GM21619 (cell line): ENCODE data around the gene RIPPLY2.
"Not testable (repeated sequence)": the region's sequence is repeated elsewhere in the genome, so short reads cannot be mapped to it uniquely, and the experiment has no call there.

Source experiments
- ATAC-seq: cut with Tn5 transposase; IDR thresholded peaks from one replicate; pipeline ENCODE4 v1.9.1; 2021; ENCODE audit not compliant: unreplicated experiment

RIPPLY2 gene

DNA sequence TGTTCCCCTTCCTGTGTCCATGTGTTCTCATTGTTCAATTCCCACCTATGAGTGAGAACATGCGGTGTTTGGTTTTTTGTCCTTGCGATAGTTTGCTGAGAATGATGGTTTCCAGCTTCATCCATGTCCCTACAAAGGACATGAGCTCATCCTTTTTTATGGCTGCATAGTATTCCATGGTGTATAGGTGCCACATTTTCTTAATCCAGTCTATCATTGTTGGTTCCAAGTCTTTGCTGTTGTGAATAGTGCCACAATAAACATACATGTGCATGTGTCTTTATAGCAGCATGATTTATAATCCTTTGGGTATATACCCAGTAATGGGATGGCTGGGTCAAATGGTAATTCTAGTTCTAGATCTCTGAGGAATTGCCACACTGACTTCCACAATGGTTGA lies 43.9 kb downstream of the RIPPLY2 start:
- ATAC-seq, result not testable (repeated sequence)

DNA sequence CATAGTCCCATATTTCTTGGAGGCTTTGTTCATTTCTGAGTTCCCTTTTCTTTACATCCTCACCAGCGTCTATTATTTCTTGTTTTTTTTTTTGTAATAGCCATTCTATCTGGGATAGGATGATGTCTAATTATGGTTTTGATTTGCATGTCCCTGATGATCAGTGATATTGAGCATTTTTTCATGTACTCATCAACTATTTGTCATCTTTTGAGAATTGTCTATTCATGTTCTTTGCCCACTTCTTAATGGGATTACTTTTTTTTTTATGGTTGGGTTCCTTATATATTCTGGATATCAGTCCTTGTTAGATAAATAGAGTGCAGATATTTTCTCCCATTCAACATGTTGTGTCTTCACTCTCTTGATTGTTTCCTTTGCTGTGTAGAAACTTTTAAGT lies 48.5 kb downstream of the RIPPLY2 start:
- no peak for ATAC-seq

DNA sequence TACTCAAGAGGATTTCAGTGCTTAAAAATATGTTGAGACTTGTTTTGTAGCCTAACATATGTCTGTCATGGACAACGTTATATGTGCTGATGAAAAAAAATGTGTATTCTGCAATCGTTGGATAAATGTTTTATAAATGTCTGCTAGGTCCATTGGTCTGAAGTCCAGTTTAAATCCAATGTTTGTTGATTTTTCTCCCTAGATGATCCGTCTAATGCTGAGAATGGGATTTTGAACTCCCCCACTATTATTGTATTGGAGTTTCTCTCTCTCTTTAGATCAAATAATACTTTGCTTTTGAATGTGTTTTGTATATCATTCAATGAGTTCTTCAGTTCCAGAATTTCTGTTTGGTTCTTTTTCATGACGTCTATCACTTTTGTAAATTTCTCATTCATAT lies 51.2 kb downstream of the RIPPLY2 start:
- ATAC-seq, result no peak

- no peak for ATAC-seq
Observed at GRCh38 chr6:83905648-83906047, 52.5 kb downstream of the RIPPLY2 start.
